GM12878 (cell line): ENCODE data around the gene SDHC. TPM values are rescaled to one million over a fixed set of nuclear protein-coding genes. Genes with fewer than 3 reads are reported as not detected.

ENCODE experiments used
- ATAC-seq: fragments of 200-7000 bp; cut with Tn5 transposase; 3 replicates; pipeline ENCODE4 v1.9.1; 2020; ENCODE audit warnings: mild to moderate bottlenecking, moderate library complexity
- BruUV-seq: library from RNA; stranded (reverse); fragments of 400-500 nt; replicated peaks from 2 replicates; lab custom pipeline; 2021; lab: Mats Ljungman, UMichigan
- CTCF ChIA-PET: fragments of 300-600 bp; sonication (Branson Sonifier 250); formaldehyde crosslinking; extraction: SDS; loops from one replicate; lab custom pipeline; 2021; ENCODE audit warnings: inconsistent platforms; lab: Yijun Ruan, JAX
- POLR2A ChIA-PET: fragments of 350-600 bp; formaldehyde crosslinking; extraction: SDS; loops from one replicate; lab custom pipeline; 2021; ENCODE audit warnings: inconsistent platforms; lab: Charles Lee
- RAD21 ChIA-PET: fragments of 300-600 bp; sonication (Branson Sonifier 250); formaldehyde crosslinking; loops from one replicate; lab custom pipeline; 2023; ENCODE audit warnings: antibody characterized with exemption; ENCODE audit not compliant: unreplicated experiment; lab: Charles Lee
- SMC1A ChIA-PET: fragments of 300-600 bp; sonication (Branson Sonifier 250); formaldehyde crosslinking; loops from one replicate; lab custom pipeline; 2023; ENCODE audit not compliant: unreplicated experiment, uncharacterized antibody; lab: Charles Lee
- DNase-seq: peaks from one replicate; pipeline ENCODE4 v3.0.0-alpha.2; 2011; ENCODE audit warnings: low read depth, low spot score
- FAIRE-seq: peaks from 3 replicates; lab custom pipeline; 2011; peaks lifted over from hg19 to GRCh38; lab: Jason Lieb, UNC
- H2AFZ ChIP-seq: 2 replicates; pipeline ENCODE4 v1.6.0; 2011; ENCODE audit warnings: low read depth, low read length, control low read depth; ENCODE audit not compliant: control insufficient read depth
- H3K27ac ChIP-seq: 2 replicates; pipeline ENCODE4 v1.5.1; 2011; ENCODE audit warnings: control low read depth; ENCODE audit not compliant: control insufficient read depth, insufficient read depth
- H3K27me3 ChIP-seq, 2 experiments: replicated peaks in 1 of 2; 2 replicates each; pipeline versions ENCODE4 v1.6.0 to v1.6.1; 2011; ENCODE audit warnings: low read length in 1 of 2; ENCODE audit not compliant: control insufficient read depth in 2 of 2, insufficient read depth in 2 of 2
- H3K36me3 ChIP-seq, 2 experiments: 2 replicates each; pipeline ENCODE4 v1.5.1; 2011; ENCODE audit warnings: low read length in 1 of 2; ENCODE audit not compliant: control insufficient read depth in 2 of 2, insufficient read depth in 2 of 2
- H3K4me1 ChIP-seq: 2 replicates; pipeline ENCODE4 v1.6.1; 2011; ENCODE audit warnings: mild to moderate bottlenecking, low read length, moderate library complexity, mixed read lengths; ENCODE audit not compliant: control insufficient read depth, insufficient read depth
- H3K4me2 ChIP-seq: 2 replicates; pipeline ENCODE4 v1.6.0; 2011; ENCODE audit warnings: control low read depth; ENCODE audit not compliant: control insufficient read depth, insufficient read depth
- H3K4me3 ChIP-seq: fragments of 200-600 bp; sonication (generic); 2 replicates; pipeline ENCODE4 v1.5.1; 2016
- H3K79me2 ChIP-seq: 2 replicates; pipeline ENCODE4 v1.6.0; 2011; ENCODE audit warnings: low read length; ENCODE audit not compliant: control insufficient read depth, insufficient read depth
- H3K9ac ChIP-seq: 2 replicates; pipeline ENCODE4 v1.8.0; 2011; ENCODE audit warnings: low read length, control low read depth, mixed read lengths; ENCODE audit not compliant: control insufficient read depth, insufficient read depth
- H3K9me3 ChIP-seq: replicated peaks from 3 replicates; pipeline ENCODE4 v1.5.1; 2011; ENCODE audit warnings: mild to moderate bottlenecking, low read length; ENCODE audit not compliant: control insufficient read depth, insufficient read depth
- H4K20me1 ChIP-seq: 2 replicates; pipeline ENCODE4 v1.6.0; 2011; ENCODE audit not compliant: control insufficient read depth, insufficient read depth
- CEBPB ChIP-seq, 2 experiments: fragments of 150-350 bp in 1 of 2; IDR thresholded peaks; 2 replicates each; pipeline ENCODE4 v1.6.1; 2012 to 2014; ENCODE audit warnings: low read depth in 2 of 2, low read length in 2 of 2, borderline replicate concordance in 1 of 2, inconsistent platforms in 1 of 2
- CHD2 ChIP-seq: IDR thresholded peaks from 2 replicates; pipeline ENCODE4 v1.6.1; 2011; ENCODE audit warnings: low read depth, low read length, improper control_type of control experiment, borderline replicate concordance
- ESRRA ChIP-seq: IDR thresholded peaks from 2 replicates; pipeline ENCODE4 v1.6.1; 2012; ENCODE audit warnings: mild to moderate bottlenecking, low read length, improper control_type of control experiment
- ETV6 ChIP-seq, 2 experiments: fragments of 450-650 bp in 1 of 2; IDR thresholded peaks in 1 of 2; conservative IDR thresholded peaks in 1 of 2; 2 replicates each; pipeline ENCODE4 v1.6.1; 2014; ENCODE audit warnings: antibody characterized with exemption in 1 of 2, borderline replicate concordance in 1 of 2, low read depth in 1 of 2, mild to moderate bottlenecking in 1 of 2, moderate library complexity in 1 of 2
- JUNB ChIP-seq: IDR thresholded peaks from 2 replicates; pipeline ENCODE4 v1.6.1; 2016; ENCODE audit warnings: antibody characterized with exemption, mild to moderate bottlenecking
- JUND ChIP-seq: IDR thresholded peaks from 2 replicates; pipeline ENCODE4 v1.6.1; 2012; ENCODE audit warnings: low read depth, mild to moderate bottlenecking, low read length, improper control_type of control experiment, moderate library complexity
- MEF2B ChIP-seq: fragments of 450-650 bp; IDR thresholded peaks from 2 replicates; pipeline ENCODE4 v1.6.1; 2018; ENCODE audit warnings: mild to moderate bottlenecking, moderate library complexity; ENCODE audit not compliant: partially characterized antibody, poor library complexity, severe bottlenecking
- NFXL1 ChIP-seq: fragments of 450-650 bp; IDR thresholded peaks from 2 replicates; pipeline ENCODE4 v1.6.1; 2017; ENCODE audit warnings: antibody characterized with exemption, mild to moderate bottlenecking, borderline replicate concordance
- SUPT20H ChIP-seq: IDR thresholded peaks from 2 replicates; pipeline ENCODE4 v1.6.1; 2011; ENCODE audit warnings: low read depth, mild to moderate bottlenecking, low read length, moderate library complexity, borderline replicate concordance; ENCODE audit not compliant: control insufficient read depth
- WGBS: methylation state at CpG from one replicate; pipeline ENCODE4 v1.1.6; 2016; ENCODE audit warnings: low lambda C conversion rate; ENCODE audit not compliant: insufficient replicate concordance, insufficient coverage; ENCODE audit errors: missing lambda C conversion rate; 5-methylcytosine and 5-hydroxymethylcytosine counted together
- in situ Hi-C: fragments of 300-500 bp; cut with MboI; formaldehyde crosslinking; loops from 9 replicates; pipeline ENCODE4 v1.14.3; 2018; ENCODE audit warnings: mixed read lengths
- intact Hi-C: fragments of 100-400 bp; cut with micrococcal nuclease; formaldehyde crosslinking; loops from one replicate; pipeline ENCODE4 v1.14.2; 2022; ENCODE audit not compliant: unreplicated experiment
- polyA plus RNA-seq, 11 experiments: library from polyadenylated mRNA; depleted of rRNA in 4 of 11; unstranded in 6 of 11; stranded (reverse) in 5 of 11; fragments of >200 nt; fragmentation: Nextera tagmentation in 4 of 11; fragmentation: Illumina TruSeq in 1 of 11; extraction: Ambion mirVana in 4 of 11; extraction: Trizol in 1 of 11; gene quantifications; 1 replicate in 1 of 11; 2 replicates in 10 of 11; pipeline versions ENCODE4 v1.2.1 to v1.2.3, GENCODE V29; 2011 to 2016; ENCODE audit warnings: inconsistent platforms in 2 of 11, missing spikeins in 2 of 11, low read depth in 1 of 11
- total RNA-seq, 4 experiments: library from RNA; depleted of rRNA in 3 of 4; stranded (reverse); fragments of >200 nt in 3 of 4; fragmentation: Illumina TruSeq in 1 of 4; extraction: Trizol in 1 of 4; gene quantifications; 2 replicates each; pipeline versions ENCODE4 v1.2.1 to v1.2.3, GENCODE V29; 2013 to 2021
- TF ChIP-seq, protein P1 (sequence below): fragments of 450-650 bp; conservative IDR thresholded peaks from 2 replicates; pipeline ENCODE4 v1.6.1; 2017; ENCODE audit warnings: mild to moderate bottlenecking, moderate library complexity
- TF ChIP-seq, protein P2 (sequence below): fragments of 450-650 bp; IDR thresholded peaks from 2 replicates; pipeline ENCODE4 v1.6.1; 2017; ENCODE audit warnings: mild to moderate bottlenecking, moderate library complexity

Gene SDHC
- total and polyA plus RNA-seq, 10 of the 15 experiments (the other 5 are each of a cell fraction or from before 2014, with no cell fraction given) = 18.4 to 340 (median 178) TPM

DNA sequence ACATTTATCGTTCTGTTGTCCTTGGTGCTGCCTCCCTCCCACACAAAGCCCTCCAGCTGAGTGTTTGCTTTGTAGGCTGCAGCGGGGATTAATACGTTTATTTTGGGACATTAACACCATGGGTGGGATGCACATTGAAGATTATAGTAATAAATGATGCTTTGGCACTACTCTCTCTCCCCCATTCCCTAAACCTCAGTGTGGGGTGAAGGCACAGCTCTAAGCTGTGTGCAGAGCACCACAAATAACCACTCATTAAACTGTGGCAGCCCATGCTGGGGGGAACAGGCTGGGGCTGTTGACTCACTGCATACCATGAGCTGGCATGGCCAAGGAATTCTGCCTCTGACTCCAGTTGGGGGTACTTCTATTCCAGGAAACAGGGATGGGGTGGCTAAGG lies 48.0 kb upstream of the SDHC start (continued):
- TF ChIP-seq ESRRA = no peak
- no peak for TF ChIP-seq JUND

DNA sequence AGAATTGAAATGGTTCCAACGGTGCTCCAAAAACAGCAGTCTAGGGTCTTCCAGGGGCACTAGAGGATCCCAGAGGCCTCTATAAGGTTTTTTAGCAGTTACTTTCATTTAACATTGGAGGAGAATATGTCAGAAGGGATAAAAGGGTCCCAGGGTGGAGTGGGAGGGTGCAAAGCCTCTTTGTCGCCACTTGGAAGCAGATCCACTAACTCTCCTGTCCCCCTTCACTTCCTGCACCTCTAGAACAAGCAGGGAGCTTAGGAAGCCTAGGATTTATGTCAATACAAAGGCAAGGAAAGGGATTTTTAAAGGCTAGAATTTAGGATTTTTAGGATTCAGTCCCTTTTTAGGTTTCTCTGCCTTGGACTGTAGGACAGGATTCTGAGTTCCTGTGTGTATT lies 47.3 kb upstream of the SDHC start:
- H3K4me2 ChIP-seq = no peak overlapping the region
- 75% methylated on average over 2 of the region's 2 CpGs for WGBS
- H4K20me1 ChIP-seq = no peaks in the 10 kb centered on the region
- no peak overlapping the region for H3K9ac ChIP-seq
- H2AFZ ChIP-seq = no peak overlapping the region
- H3K9me3 ChIP-seq = no peaks in the 10 kb centered on the region
- H3K27me3 ChIP-seq = no peaks in the 10 kb centered on the region
- ChIA-PET RAD21 (interaction anchor here (0.7 kb wide), 2 partner anchors 36 to 40 kb away, joined by 3 read pairs; no protein-coding TSS in a partner anchor), SMC1A (interaction anchor here (0.6 to 0.8 kb wide), 3 partner anchors 9 to 37 kb away, joined by 3 read pairs; no protein-coding TSS in a partner anchor), POLR2A (interaction anchor here (0.6 kb wide), 1 partner anchor 17 kb away, joined by 3 read pairs; no protein-coding TSS in a partner anchor), CTCF (interaction anchor here (1.3 to 2.0 kb wide), 2 partner anchors 21 to 65 kb away, joined by 3 to 7 read pairs; no protein-coding TSS in a partner anchor)
- no peak for FAIRE-seq
- no peak overlapping the region for H3K4me3 ChIP-seq
- no peak overlapping the region for H3K27ac ChIP-seq
- BruUV-seq = no TSS peak
- ATAC-seq = no peak
- TF ChIP-seq CEBPB (IDR thresholded peaks at IDR 0.05; ENCODE audit: borderline replicate concordance in 1 of 2, low read depth in 2 of 2, low read length in 2 of 2) (no peak), CHD2 (no peak), ETV6 (conservative IDR thresholded peaks at IDR 0.05 in 1 of 2, IDR thresholded peaks at IDR 0.05 in 1 of 2; ENCODE audit: borderline replicate concordance in 1 of 2, low read depth in 1 of 2) (no peak), SUPT20H (no peak), JUNB (no peak), MEF2B (no peak), NFXL1 (no peak)
- TF ChIP-seq, protein P1, sequence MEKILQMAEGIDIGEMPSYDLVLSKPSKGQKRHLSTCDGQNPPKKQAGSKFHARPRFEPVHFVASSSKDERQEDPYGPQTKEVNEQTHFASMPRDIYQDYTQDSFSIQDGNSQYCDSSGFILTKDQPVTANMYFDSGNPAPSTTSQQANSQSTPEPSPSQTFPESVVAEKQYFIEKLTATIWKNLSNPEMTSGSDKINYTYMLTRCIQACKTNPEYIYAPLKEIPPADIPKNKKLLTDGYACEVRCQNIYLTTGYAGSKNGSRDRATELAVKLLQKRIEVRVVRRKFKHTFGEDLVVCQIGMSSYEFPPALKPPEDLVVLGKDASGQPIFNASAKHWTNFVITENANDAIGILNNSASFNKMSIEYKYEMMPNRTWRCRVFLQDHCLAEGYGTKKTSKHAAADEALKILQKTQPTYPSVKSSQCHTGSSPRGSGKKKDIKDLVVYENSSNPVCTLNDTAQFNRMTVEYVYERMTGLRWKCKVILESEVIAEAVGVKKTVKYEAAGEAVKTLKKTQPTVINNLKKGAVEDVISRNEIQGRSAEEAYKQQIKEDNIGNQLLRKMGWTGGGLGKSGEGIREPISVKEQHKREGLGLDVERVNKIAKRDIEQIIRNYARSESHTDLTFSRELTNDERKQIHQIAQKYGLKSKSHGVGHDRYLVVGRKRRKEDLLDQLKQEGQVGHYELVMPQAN = no peak
- TF ChIP-seq, protein P2, sequence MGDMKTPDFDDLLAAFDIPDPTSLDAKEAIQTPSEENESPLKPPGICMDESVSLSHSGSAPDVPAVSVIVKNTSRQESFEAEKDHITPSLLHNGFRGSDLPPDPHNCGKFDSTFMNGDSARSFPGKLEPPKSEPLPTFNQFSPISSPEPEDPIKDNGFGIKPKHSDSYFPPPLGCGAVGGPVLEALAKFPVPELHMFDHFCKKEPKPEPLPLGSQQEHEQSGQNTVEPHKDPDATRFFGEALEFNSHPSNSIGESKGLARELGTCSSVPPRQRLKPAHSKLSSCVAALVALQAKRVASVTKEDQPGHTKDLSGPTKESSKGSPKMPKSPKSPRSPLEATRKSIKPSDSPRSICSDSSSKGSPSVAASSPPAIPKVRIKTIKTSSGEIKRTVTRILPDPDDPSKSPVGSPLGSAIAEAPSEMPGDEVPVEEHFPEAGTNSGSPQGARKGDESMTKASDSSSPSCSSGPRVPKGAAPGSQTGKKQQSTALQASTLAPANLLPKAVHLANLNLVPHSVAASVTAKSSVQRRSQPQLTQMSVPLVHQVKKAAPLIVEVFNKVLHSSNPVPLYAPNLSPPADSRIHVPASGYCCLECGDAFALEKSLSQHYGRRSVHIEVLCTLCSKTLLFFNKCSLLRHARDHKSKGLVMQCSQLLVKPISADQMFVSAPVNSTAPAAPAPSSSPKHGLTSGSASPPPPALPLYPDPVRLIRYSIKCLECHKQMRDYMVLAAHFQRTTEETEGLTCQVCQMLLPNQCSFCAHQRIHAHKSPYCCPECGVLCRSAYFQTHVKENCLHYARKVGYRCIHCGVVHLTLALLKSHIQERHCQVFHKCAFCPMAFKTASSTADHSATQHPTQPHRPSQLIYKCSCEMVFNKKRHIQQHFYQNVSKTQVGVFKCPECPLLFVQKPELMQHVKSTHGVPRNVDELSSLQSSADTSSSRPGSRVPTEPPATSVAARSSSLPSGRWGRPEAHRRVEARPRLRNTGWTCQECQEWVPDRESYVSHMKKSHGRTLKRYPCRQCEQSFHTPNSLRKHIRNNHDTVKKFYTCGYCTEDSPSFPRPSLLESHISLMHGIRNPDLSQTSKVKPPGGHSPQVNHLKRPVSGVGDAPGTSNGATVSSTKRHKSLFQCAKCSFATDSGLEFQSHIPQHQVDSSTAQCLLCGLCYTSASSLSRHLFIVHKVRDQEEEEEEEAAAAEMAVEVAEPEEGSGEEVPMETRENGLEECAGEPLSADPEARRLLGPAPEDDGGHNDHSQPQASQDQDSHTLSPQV = no peak
- intact Hi-C loops (no loop called here), in situ Hi-C loops (no loop called here)
- no peak for DNase-seq
- H3K36me3 ChIP-seq = no peaks in the 10 kb centered on the region
- H3K79me2 ChIP-seq = no peaks in the 10 kb centered on the region
- H3K4me1 ChIP-seq = peaks cover under 1% of the 10 kb centered on the region; the same call in 1 of the 2 replicates
